H1 (cell line): ENCODE results near the gene KCNJ5. TPM values are rescaled to one million over a fixed set of nuclear protein-coding genes. Genes with fewer than 3 reads are reported as not detected.

Experiments used
- CTCF ChIA-PET: fragments of 300-600 bp; sonication (Branson Sonifier 250); formaldehyde crosslinking; loops from one replicate; lab custom pipeline; 2021; ENCODE audit not compliant: partially characterized antibody; lab: Charles Lee
- POLR2A ChIA-PET: fragments of 300-600 bp; sonication (Branson Sonifier 250); formaldehyde crosslinking; loops from one replicate; lab custom pipeline; 2021; ENCODE audit warnings: inconsistent platforms; ENCODE audit not compliant: partially characterized antibody; lab: Charles Lee
- DNase-seq, 2 experiments: peaks; one replicate each; pipeline versions ENCODE4 v3.0.0 to v3.0.0-alpha.2; 2010 to 2022; ENCODE audit warnings: low spot score in 2 of 2, low read depth in 1 of 2, mixed read lengths in 1 of 2
- FAIRE-seq: peaks from 2 replicates; lab custom pipeline; 2011; peaks lifted over from hg19 to GRCh38; lab: Jason Lieb, UNC
- H2AFZ ChIP-seq: 2 replicates; pipeline ENCODE4 v1.8.1; 2012; ENCODE audit warnings: low read length, inconsistent platforms
- H2AK5ac ChIP-seq: 2 replicates; pipeline ENCODE4 v1.6.1; 2013; ENCODE audit warnings: low read depth, low read length
- H2BK120ac ChIP-seq: replicated peaks from 2 replicates; pipeline ENCODE3; 2013; ENCODE audit warnings: low read depth, low read length, inconsistent platforms
- H2BK12ac ChIP-seq: 2 replicates; pipeline ENCODE4 v1.6.1; 2013; ENCODE audit warnings: low read depth, low read length
- H2BK15ac ChIP-seq: 2 replicates; pipeline ENCODE4 v1.6.1; 2013; ENCODE audit warnings: low read length
- H2BK20ac ChIP-seq: 2 replicates; pipeline ENCODE4 v1.6.1; 2013; ENCODE audit warnings: low read length
- H2BK5ac ChIP-seq: 2 replicates; pipeline ENCODE4 v1.6.1; 2013; ENCODE audit warnings: low read depth, low read length
- H3K14ac ChIP-seq: 2 replicates; pipeline ENCODE4 v1.6.1; 2013; ENCODE audit warnings: inconsistent platforms; ENCODE audit not compliant: insufficient read length
- H3K18ac ChIP-seq: 2 replicates; pipeline ENCODE4 v1.6.1; 2013; ENCODE audit warnings: low read length; ENCODE audit errors: extremely low read depth
- H3K23ac ChIP-seq: 2 replicates; pipeline ENCODE4 v1.6.1; 2013; ENCODE audit warnings: inconsistent platforms; ENCODE audit not compliant: insufficient read length
- H3K23me2 ChIP-seq: 2 replicates; pipeline ENCODE4 v1.6.1; 2013; ENCODE audit warnings: low read depth, low read length
- H3K27ac ChIP-seq: 2 replicates; pipeline ENCODE4 v1.6.1; 2011; ENCODE audit warnings: low read depth, low read length, inconsistent platforms
- H3K27me3 ChIP-seq, 4 experiments: replicated peaks in 1 of 4; 1 replicate in 1 of 4; 2 replicates in 3 of 4; pipeline versions ENCODE4 v1.6.1 to v1.8.1; 2011 to 2013; ENCODE audit warnings: low read length in 3 of 4, mild to moderate bottlenecking in 3 of 4, inconsistent platforms in 2 of 4, mixed read lengths in 2 of 4, moderate library complexity in 1 of 4; ENCODE audit not compliant: control insufficient read depth in 3 of 4, insufficient read depth in 3 of 4; ENCODE audit errors: extremely low read depth in 1 of 4
- H3K36me3 ChIP-seq, 4 experiments: 2 replicates each; pipeline versions ENCODE4 v1.6.1 to v1.8.1; 2011 to 2013; ENCODE audit warnings: mild to moderate bottlenecking in 4 of 4, low read length in 3 of 4, moderate library complexity in 2 of 4, control low read depth in 1 of 4, inconsistent platforms in 1 of 4; ENCODE audit not compliant: insufficient read depth in 4 of 4, control insufficient read depth in 2 of 4
- H3K4ac ChIP-seq: replicated peaks from 2 replicates; pipeline ENCODE3; 2013; ENCODE audit warnings: low read length, low read depth, mixed read lengths, inconsistent platforms; ENCODE audit not compliant: insufficient read length
- H3K4me1 ChIP-seq, 4 experiments: replicated peaks in 1 of 4; 1 replicate in 1 of 4; 2 replicates in 3 of 4; pipeline versions ENCODE4 v1.6.1 to v1.8.1; 2011 to 2013; ENCODE audit warnings: low read length in 3 of 4, inconsistent platforms in 2 of 4, mixed read lengths in 1 of 4; ENCODE audit not compliant: insufficient read depth in 4 of 4, control insufficient read depth in 3 of 4
- H3K4me2 ChIP-seq, 2 experiments: 2 replicates each; pipeline versions ENCODE4 v1.6.1 to v1.8.1; 2011 to 2013; ENCODE audit warnings: low read depth in 2 of 2, low read length in 2 of 2, control low read depth in 1 of 2, inconsistent platforms in 1 of 2, mild to moderate bottlenecking in 1 of 2; ENCODE audit not compliant: insufficient read depth in 1 of 2
- H3K4me3 ChIP-seq, 4 experiments: fragments of 200-600, 300-600 bp in 1 of 4; sonication (generic), shearing (Covaris generic), sonication (Bioruptor Twin) in 1 of 4; 2 replicates each; pipeline versions ENCODE4 v1.5.1 to v1.8.1; 2011 to 2016; ENCODE audit warnings: low read length in 4 of 4, low read depth in 3 of 4, control low read depth in 2 of 4, inconsistent platforms in 2 of 4, mild to moderate bottlenecking in 2 of 4, mixed read lengths in 1 of 4, moderate library complexity in 1 of 4; ENCODE audit not compliant: insufficient read depth in 2 of 4; ENCODE audit errors: extremely low read depth in 1 of 4
- H3K56ac ChIP-seq: replicated peaks from 2 replicates; pipeline ENCODE3; 2013; ENCODE audit warnings: low read depth, mild to moderate bottlenecking, mixed read lengths, low read length, inconsistent platforms; ENCODE audit not compliant: insufficient read length
- H3K79me1 ChIP-seq: 2 replicates; pipeline ENCODE4 v1.6.1; 2013; ENCODE audit warnings: low read depth, low read length, control low read depth
- H3K79me2 ChIP-seq, 2 experiments: 2 replicates each; pipeline versions ENCODE4 v1.6.1 to v1.8.1; 2012 to 2013; ENCODE audit warnings: low read length in 2 of 2, mild to moderate bottlenecking in 2 of 2, inconsistent platforms in 1 of 2; ENCODE audit not compliant: insufficient read depth in 2 of 2, control insufficient read depth in 1 of 2
- H3K9ac ChIP-seq, 4 experiments: replicated peaks in 1 of 4; 1 replicate in 1 of 4; 2 replicates in 3 of 4; pipeline versions ENCODE4 v1.6.1 to v1.8.1; 2011 to 2013; ENCODE audit warnings: low read depth in 3 of 4, low read length in 3 of 4, control low read depth in 2 of 4, mild to moderate bottlenecking in 2 of 4, moderate library complexity in 2 of 4, inconsistent platforms in 1 of 4; ENCODE audit errors: extremely low read depth in 1 of 4
- H3K9me3 ChIP-seq, 2 experiments: 2 replicates each; pipeline versions ENCODE4 v1.6.1 to v1.8.1; 2012 to 2013; ENCODE audit warnings: mild to moderate bottlenecking in 2 of 2, moderate library complexity in 2 of 2, control low read depth in 1 of 2, inconsistent platforms in 1 of 2, low read depth in 1 of 2, low read length in 1 of 2, mixed read lengths in 1 of 2; ENCODE audit not compliant: insufficient read depth in 2 of 2
- H4K20me1 ChIP-seq, 2 experiments: replicated peaks in 1 of 2; 2 replicates each; pipeline versions ENCODE3 to v1.8.1; 2011 to 2013; ENCODE audit warnings: inconsistent platforms in 2 of 2, low read length in 2 of 2, mild to moderate bottlenecking in 1 of 2; ENCODE audit not compliant: insufficient read depth in 2 of 2, control insufficient read depth in 1 of 2
- H4K5ac ChIP-seq: 2 replicates; pipeline ENCODE4 v1.6.1; 2013; ENCODE audit warnings: low read length, low read depth, mixed read lengths, inconsistent platforms; ENCODE audit not compliant: insufficient read length
- H4K8ac ChIP-seq: 2 replicates; pipeline ENCODE4 v1.8.0; 2013; ENCODE audit warnings: mild to moderate bottlenecking, moderate library complexity, low read length, inconsistent platforms; ENCODE audit not compliant: insufficient read depth; ENCODE audit errors: extremely low read depth
- H4K91ac ChIP-seq: replicated peaks from 2 replicates; pipeline ENCODE3; 2013; ENCODE audit warnings: low read length, mixed read lengths, inconsistent platforms; ENCODE audit not compliant: insufficient read length
- ATF2 ChIP-seq: IDR thresholded peaks from 2 replicates; pipeline ENCODE4 v1.6.1; 2012; ENCODE audit warnings: low read length, inconsistent platforms
- BRCA1 ChIP-seq: IDR thresholded peaks from 2 replicates; pipeline ENCODE4 v1.6.1; 2012; ENCODE audit warnings: low read depth, low read length, improper control_type of control experiment
- CEBPB ChIP-seq: IDR thresholded peaks from 2 replicates; pipeline ENCODE4 v1.6.1; 2012; ENCODE audit warnings: low read depth, low read length
- FOSL1 ChIP-seq: IDR thresholded peaks from 2 replicates; pipeline ENCODE4 v1.6.1; 2011; ENCODE audit warnings: mild to moderate bottlenecking, low read depth, low read length, moderate library complexity; ENCODE audit not compliant: insufficient read depth
- JUND ChIP-seq: IDR thresholded peaks from 2 replicates; pipeline ENCODE4 v1.6.1; 2011; ENCODE audit warnings: mild to moderate bottlenecking, improper control_type of control experiment, low read length
- KDM4A ChIP-seq: IDR thresholded peaks from one replicate; pipeline ENCODE4 v1.7.1; 2012; ENCODE audit warnings: low read depth, mild to moderate bottlenecking, moderate library complexity, low read length, inconsistent platforms; ENCODE audit not compliant: severe bottlenecking
- RBBP5 ChIP-seq: IDR thresholded peaks from 2 replicates; pipeline ENCODE4 v1.7.1; 2012; ENCODE audit warnings: low read depth, mild to moderate bottlenecking, inconsistent platforms, low read length, moderate library complexity, borderline replicate concordance
- RNF2 ChIP-seq: fragments of 200-900, 300-1000 bp; sonication (generic); IDR thresholded peaks from 2 replicates; pipeline ENCODE4 v1.7.1; 2016; ENCODE audit warnings: borderline replicate concordance, low read depth, mild to moderate bottlenecking, antibody characterized with exemption, low read length; ENCODE audit not compliant: poor library complexity, severe bottlenecking; ENCODE audit errors: missing control alignments
- SIX5 ChIP-seq: IDR thresholded peaks from 2 replicates; pipeline ENCODE4 v1.6.1; 2011; ENCODE audit warnings: mild to moderate bottlenecking, low read depth, low read length
- SP1 ChIP-seq: IDR thresholded peaks from 2 replicates; pipeline ENCODE4 v1.6.1; 2011; ENCODE audit warnings: low read depth, low read length
- SP4 ChIP-seq: IDR thresholded peaks from 2 replicates; pipeline ENCODE4 v1.6.1; 2012; ENCODE audit warnings: low read length, inconsistent platforms
- TCF12 ChIP-seq: IDR thresholded peaks from 2 replicates; pipeline ENCODE4 v1.6.1; 2011; ENCODE audit warnings: low read depth, mild to moderate bottlenecking, low read length
- WGBS, 2 experiments: shearing (Covaris generic) in 1 of 2; methylation state at CpG; one replicate each; pipeline versions ENCODE4 v1.1.6 to v1.1.7; 2013 to 2015; ENCODE audit warnings: low lambda C conversion rate in 2 of 2, mixed read lengths in 2 of 2, inconsistent platforms in 1 of 2, low coverage in 1 of 2, missing lambda C conversion rate in 1 of 2; ENCODE audit not compliant: insufficient replicate concordance in 2 of 2, insufficient coverage in 1 of 2, insufficient read length in 1 of 2; ENCODE audit errors: extremely low coverage in 1 of 2, missing lambda C conversion rate in 1 of 2; 5-methylcytosine and 5-hydroxymethylcytosine counted together
- polyA plus RNA-seq, 7 experiments: library from polyadenylated mRNA; depleted of rRNA in 3 of 7; stranded (reverse) in 5 of 7; unstranded in 2 of 7; fragments of >200 nt in 5 of 7; fragments of 200-250 nt in 2 of 7; gene quantifications; 1 replicate in 5 of 7; 2 replicates in 1 of 7; 4 replicates in 1 of 7; pipeline versions ENCODE4 v1.2.1 to v1.2.3, GENCODE V29; 2011 to 2013; ENCODE audit warnings: missing spikeins in 2 of 7, mixed read lengths in 2 of 7
- total RNA-seq: library from RNA; stranded (reverse); fragmentation: NEBNext Ultra II Directional; extraction: Animal tissue kit (Norgen Biotek cat#: 25700); gene quantifications from 2 replicates; pipeline ENCODE4 v1.2.1, GENCODE V29; 2021

KCNJ5 gene
- total and polyA plus RNA-seq, 2 of the 8 experiments (the other 6 are each of a cell fraction or from before 2014, with no cell fraction given), result 0.05 TPM; not detected in 1

GRCh38 chr11:128949791-128950454 is 58.8 kb downstream of the KCNJ5 start:
- no peak for FAIRE-seq
- no peak overlapping the region for H3K4ac ChIP-seq
- CTCF ChIA-PET, result interaction anchor here (0.8 to 20.6 kb wide), 14 partner anchors 10 to 800 kb away, joined by 3 to 473 read pairs (median 9); partner anchors contain the start of genes KCNJ5 and TP53AIP1
- TF ChIP-seq TCF12 (no peak), CEBPB (no peak), BRCA1 (no peak), ATF2 (no peak), SP1 (no peak), FOSL1 (no peak), SIX5 (no peak), KDM4A (no peak), RBBP5 (no peak), JUND (no peak), SP4 (no peak), RNF2 (no peak)

More at GRCh38 chr11:128949791-128950454, 58.8 kb downstream of the KCNJ5 start:
- Histone ChIP-seq H2BK20ac (no peak overlapping the region), H3K56ac (no peak overlapping the region), H3K9ac (no peak overlapping the region), H2BK5ac (no peak overlapping the region), H3K27me3 (peaks cover 0 to 2% (median 0%) of the 10 kb centered on the region in 4 experiments; a peak in 3 of 7 replicates), H3K9me3 (no peaks in the 10 kb centered on the region), H3K79me2 (no peaks in the 10 kb centered on the region; a peak in 1 of 4 replicates), H3K36me3 (no peaks in the 10 kb centered on the region), H2AFZ (no peak overlapping the region), H3K4me2 (no peak overlapping the region), H4K91ac (no peak overlapping the region), H4K8ac (no peak overlapping the region), H3K79me1 (no peaks in the 10 kb centered on the region), H2AK5ac (no peak overlapping the region), H3K23ac (no peak overlapping the region), H3K4me3 (no peak overlapping the region), H3K4me1 (no peaks in the 10 kb centered on the region), H4K20me1 (peaks cover 0 to 2% of the 10 kb centered on the region in 2 experiments), H3K18ac (no peak overlapping the region), H2BK15ac (no peak overlapping the region), H4K5ac (no peak overlapping the region), H3K14ac (no peak overlapping the region), H3K23me2 (no peaks in the 10 kb centered on the region), H3K27ac (no peak overlapping the region), H2BK12ac (no peak overlapping the region), H2BK120ac (no peak overlapping the region)
- WGBS, 2 experiments, result 89% methylated on average over 13 of the region's 13 CpGs; no CpG with 5 or more reads in 1 of the 2 experiments
- no peak for DNase-seq
- POLR2A ChIA-PET, result interaction anchor here (1.3 kb wide), 1 partner anchor 46 kb away, joined by 4 read pairs; no protein-coding TSS in a partner anchor
